ENCODE data around the gene GPC1.

The GPC1 gene

DNA sequence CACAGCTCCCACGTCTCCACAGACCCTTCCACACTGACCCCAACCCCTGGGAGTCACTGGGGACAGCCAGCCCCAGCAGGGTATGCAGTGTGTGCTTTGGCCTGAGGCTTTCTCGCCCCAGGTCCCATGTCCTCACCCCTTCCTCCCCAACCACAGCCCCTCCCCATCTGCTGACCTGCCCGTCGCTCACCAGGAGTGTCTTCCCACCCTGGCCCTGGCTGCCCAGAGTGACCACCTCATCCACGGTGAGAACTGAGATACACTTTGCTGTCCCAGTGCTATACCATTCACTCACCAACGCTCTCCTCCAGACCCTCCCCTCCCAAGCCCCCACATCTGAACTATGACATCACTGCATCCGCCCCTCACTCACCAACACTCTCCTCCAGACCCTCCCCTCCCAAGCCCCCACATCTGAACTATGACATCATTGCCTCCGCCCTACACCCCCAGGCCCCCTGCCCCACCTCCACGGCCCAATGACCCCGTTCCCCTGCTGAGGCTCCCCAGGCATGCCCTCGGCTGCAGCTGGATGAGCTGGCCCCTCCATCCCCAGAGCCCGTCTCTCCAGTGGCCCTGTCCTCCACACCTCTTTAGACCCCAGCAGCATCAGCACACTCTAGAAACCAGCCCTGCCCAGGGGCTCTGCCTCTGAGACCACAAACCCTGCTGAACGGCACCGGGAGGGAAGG lies 67.1 kb downstream of the GPC1 start:
- DNase-seq = peak; percentile 37

DNA sequence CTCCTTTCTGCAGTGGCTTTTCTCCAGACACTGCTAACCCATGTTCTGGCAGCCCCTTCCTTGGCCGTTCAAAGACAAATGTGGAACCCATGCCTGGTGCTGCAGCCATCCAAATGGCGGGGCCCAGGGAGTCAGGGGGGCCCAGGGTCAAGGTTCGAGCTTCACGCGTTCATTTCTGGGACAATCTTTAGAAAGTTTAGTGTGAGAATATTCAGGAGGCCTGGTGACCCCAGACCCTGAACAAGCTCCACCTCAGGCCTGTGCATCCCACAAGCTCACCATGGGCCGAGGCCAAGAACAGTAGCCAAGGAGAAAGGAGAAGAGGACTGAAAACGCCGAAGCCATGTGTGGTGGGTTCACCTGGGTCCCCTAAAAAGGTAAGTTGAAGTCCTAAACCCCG lies 67.9 kb downstream of the GPC1 start:
- peak; percentile 29 for DNase-seq

DNA sequence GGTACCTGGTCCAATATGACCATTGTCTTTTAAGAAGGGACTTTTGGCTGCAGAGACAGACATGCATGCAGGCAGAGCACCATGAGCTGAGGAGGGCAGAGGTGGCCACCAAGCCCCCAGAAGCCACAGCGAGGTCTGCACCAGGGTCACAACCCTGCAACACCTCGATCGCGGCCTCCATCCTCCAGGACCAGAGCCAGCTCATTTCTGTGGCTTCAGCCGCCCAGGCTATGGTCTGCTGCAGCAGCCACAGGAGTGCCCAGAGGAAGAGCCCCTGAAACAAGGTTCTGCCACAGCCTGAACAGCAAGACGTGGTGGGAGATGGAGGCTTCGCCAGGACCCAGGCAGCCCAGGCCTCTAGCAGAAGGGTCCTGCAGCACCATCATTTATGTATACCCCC lies 68.4 kb downstream of the GPC1 start:
- DNase-seq = no peak

DNA sequence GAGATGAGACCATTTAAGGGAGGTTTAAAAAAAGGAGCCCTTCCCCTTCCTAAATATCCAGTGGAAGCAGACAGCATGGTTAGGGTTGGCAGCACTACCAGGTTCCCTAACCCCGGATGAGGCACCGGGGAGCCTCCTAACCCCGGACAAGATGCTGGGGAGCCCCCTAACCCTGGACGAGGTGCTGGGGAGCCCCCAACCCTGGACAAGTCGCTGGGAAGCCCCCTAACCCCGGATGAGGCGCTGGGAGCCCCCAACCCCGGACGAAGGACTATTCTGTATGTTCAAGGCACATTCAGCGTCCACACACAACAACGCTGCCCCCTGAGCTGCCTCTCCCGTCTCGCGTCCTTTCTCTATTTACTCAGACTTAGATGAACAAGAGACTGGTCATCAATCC lies 70.4 kb downstream of the GPC1 start:
- peak; percentile 44 for DNase-seq

DNA sequence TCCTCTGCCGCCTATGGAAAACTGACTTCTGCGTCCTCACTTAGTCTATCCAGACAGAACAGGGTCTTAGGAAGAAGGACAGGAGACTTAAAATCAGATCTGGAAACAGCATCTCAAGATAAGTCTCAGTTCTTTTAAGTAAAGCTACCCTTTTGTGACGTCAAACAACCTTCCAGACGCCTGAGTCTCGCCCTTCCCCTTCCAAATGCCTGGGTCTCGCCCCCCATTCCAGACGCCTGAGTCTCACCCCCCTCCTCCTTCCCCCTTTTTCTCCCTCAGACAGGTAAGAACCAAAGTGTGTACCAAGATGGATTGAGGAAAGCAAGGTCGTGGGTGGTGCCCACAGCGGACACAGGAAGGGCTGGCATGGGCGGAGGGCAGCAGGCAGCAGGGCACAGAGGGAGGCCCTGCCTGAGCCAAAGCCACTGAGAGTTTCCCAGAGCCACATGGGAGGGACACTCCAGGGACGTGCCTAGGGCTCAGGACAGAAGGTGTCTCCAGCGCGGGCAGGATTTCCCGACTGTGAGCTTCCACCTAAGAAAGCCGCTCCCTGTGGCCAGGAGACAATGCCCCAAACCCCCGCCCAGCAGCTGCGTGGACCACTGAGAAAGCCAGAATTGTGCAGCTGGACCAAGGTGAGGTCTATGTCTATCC lies 71.1 kb downstream of the GPC1 start:
- DNase-seq = peak; percentile 43

DNA sequence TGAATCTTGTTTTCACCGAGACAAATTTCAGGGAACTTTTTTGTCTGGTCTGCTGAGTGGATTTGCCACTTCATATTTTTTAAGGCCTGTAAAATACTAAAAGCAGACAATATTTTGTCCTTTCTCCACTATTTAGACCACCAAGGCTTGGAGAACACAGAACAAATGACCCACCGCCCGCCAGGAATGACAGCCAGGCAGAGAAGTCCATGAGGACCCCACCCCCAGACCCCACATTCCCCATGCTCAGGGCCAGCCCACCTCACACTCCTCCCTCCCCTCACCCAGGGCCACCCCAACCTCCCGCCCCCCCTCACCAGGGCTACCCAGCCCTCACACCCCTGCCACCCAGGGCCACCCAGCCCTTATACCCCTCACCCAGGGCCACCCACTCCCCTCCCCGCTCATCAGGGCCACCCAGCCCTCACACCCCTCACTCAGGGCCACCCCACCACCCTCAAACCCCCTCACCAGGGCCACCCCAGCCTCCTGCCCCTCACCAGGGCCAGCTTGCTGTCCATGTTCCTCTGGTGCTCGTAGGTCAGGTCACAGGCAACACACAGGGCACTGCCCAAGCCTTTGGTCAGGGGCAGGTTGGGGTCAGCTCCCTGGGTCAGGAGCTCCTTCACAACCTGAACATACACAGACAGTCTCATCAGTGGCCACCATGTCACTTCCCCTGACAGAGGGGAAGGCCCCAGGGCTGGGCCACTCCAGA lies 71.8 kb downstream of the GPC1 start:
- DNase-seq = peak; percentile 38

DNA sequence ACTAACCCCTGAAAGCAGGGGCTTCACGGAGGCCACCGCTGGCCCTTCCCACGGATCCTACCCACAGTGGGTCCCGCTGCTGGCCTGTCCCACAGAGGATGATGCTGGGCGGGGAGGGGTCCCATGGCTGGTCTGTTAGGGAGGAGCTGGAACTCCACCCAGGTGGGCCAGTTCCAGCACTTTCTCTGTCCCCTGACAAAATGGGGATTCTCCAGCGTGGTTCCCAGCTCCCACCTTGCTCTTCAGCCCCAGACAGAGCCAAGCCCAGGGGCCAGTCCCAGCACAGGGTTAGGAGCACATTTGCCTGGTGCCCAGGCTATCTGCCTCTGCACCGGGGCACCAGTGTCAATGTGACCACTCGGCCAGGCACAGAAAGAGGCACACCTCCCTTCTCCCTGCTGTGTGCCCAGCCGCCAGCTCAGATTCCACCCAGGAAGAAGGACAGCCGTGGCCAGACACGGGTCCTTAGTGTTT lies 72.4 kb downstream of the GPC1 start:
- DNase-seq = peak; percentile 49

DNA sequence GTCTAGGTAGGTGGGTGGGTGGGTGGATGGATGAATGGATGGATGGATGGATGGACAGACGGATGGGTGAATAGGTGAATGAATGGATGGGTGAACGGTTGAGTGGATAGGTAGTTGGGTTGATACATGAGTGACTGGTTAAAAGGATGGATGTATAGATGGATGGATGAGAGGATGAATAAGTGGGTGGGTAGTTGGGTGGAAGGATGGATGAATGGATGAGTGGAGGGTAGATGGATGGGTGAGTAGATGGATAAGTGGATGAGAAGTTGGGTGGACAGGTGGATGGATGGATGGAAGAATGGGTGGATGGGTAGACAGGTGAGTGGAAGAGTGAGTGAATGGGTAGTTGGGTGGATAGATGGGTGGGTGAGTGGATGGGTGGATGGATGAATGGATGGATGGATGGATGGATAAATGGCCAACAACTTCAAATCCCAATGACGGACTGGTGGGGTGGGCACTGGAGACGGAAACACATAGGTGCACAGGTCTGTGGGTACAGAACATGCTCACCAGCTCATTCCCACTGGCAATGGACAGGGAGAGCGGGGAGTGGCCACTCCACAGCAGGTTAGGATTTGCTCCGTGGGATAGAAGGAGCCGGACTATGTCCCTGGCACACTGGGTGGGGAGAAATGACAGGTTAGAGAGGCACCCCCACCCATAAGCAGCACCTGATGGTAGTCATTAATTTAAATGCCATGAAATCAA lies 73.5 kb downstream of the GPC1 start:
- DNase-seq = no peak

DNA sequence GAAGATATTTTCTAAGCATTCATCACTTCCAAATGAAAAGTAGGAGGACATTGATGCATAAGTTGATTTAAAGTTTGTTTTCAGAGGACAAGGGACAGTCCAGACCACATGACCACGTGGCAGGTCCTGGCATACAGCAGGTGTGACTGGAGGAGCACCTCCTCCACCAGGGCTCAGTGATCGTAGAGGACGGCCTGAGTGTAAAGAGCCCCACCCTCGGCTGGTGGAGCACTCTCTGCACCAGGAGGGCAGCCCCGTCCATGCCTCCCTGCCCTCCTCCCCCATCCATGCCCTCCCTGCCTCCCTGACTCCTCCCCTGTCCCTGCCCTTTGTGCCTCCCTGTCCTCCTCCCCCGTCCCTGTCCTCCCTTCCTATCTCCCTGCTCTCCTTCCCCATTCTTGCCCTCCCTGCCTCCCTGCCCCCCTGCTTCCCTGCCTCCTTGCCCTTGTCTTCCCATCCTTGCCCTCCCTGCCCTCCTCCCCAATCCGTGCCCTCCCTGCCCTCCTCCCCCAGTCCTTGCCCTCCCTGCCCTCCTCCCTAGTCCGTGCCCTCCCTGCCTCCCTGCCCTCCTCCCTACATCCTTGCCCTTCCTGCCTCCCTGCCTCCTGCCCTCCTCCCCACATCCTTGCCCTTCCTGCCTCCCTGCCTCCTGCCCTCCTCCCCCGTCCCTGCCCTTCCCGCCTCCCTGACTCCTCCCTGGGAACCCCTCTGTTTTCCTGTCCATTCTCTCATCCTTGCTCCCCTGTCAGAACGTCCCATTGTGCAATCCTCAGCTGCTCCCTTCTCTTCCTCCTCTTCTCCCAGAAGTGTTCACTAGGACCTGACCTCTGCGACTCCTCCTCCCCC lies 74.4 kb downstream of the GPC1 start:
- peak; percentile 33 for DNase-seq

DNA sequence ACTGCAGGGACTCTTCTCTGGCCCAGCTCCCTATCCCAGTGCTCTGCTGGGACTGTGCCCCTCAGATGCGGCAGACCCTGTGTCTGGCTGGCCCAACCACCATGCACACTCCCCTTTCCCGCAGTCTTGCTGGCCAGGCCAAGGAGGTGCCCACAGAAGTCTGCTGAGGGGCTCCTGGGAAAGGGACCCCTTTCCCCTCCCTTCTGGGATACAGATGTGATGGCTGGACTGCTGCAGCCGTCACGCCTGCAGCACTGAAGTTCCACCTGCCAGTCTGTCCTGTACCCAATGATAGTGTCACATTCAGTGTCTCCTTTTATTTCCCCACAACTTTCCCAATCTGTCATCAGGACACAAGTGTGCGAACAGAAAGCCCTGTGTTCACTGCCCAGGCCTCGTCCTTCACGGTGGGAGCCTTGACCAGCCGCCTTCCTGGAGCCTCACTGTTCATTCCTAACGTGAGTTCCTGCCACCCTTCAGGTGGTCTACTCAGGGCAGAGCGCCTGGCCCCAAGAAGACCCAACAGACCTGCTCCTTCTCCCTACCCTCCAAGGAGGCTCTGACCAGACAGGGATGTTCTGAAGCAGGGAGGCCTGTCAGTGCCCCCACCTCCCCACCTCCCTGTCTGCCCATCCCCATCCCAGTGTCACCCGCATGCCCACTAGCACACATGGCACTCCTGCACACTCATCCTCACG lies 75.2 kb downstream of the GPC1 start:
- peak; percentile 44 for DNase-seq

DNA sequence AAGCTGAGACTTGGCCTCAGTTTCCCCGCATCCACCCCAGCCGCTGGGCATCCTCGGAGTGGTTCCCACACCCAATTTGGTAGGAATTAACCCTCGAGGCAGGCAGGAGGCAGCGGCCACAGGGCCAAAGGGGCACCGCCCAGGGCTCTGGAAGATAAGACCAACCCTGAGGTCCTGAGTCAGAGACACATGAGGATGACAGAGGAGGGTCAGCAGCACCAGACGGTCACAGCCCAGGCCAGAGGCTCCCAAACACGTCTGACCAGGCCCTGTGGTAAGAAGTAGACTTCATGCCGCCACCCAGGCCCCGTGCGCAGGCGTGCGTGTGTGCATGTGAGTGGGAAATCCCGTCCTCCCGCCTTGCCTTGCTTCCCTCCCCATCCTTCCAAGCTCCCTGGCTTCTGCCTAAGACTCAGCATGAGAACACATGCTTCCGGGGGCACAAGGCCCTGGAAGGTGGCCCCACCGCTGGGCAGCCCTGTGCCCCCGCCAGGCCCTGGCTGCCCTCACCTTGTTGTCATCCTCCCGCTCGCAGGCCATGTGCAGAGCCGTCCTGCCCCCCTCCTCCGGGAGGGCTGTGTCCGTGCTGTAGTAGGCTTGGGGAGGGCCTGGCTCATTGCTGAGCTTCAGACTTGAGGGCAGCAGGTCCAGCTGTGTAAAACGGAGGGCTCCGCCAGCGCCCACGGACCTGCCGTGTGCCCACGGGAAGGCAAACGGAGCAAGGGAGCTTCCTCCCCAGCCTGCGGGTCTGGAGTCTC lies 76.1 kb downstream of the GPC1 start:
- peak; percentile 50 for DNase-seq

DNA sequence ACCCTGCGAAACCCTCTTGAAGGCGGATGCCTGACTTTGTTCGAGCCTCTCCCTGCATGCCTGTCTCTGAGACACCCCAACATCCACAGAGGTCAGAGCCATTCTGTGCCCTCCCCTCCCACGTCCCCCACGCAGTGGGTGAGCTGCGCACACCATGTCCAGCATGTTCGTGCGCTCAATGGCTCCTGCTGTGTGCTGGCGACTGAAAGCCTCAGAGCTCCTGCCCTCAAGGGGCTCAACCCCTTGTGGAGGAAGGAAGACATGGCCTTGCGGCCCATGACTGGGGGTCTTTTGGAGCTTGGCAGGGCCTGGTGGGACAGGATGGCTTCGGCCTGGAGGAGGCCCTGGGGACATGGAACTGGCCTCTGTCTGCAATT lies 76.6 kb downstream of the GPC1 start:
- no peak for DNase-seq

DNA sequence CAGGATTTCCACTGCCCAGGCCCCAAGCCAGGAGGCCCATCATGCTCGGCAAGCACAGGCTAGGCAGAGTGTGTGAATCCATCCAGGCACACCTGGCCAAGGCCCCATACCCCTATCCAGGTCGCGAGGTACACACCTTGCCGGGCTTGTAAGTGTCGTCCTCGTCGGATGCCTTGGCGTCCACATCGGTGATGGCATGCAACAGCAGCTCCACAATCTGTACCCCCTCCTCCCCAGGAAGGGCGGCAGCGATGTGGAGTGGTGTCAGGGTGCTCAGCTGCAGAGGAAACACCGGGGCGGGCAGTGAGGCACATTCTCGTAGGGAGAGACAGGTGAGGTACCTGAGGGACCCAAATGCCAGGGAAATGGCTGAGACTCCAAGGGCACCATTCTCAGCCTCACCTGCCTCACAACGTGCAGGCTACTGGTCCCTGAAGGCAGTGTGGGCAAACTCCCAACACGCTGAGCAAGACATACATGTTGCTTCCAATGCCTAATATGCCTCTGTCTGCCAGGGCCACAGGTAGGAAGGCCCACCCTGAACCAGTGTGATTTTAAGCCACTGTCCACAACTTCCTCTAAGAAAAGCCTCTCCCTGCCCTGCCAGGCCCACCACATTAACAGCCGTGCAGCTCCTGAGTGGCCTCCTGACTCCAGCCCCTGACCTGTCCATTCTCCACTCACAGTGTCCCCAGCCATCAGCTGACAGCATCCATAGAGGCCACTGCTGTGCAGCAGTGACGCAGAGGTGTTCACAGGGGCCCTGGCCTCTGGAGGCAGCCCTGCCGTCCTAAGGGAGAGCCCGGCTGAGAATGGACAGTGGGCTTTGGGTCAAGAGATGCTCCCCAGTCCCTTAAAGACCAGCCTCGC lies 77.4 kb downstream of the GPC1 start:
- peak; percentile 34 for DNase-seq

DNA sequence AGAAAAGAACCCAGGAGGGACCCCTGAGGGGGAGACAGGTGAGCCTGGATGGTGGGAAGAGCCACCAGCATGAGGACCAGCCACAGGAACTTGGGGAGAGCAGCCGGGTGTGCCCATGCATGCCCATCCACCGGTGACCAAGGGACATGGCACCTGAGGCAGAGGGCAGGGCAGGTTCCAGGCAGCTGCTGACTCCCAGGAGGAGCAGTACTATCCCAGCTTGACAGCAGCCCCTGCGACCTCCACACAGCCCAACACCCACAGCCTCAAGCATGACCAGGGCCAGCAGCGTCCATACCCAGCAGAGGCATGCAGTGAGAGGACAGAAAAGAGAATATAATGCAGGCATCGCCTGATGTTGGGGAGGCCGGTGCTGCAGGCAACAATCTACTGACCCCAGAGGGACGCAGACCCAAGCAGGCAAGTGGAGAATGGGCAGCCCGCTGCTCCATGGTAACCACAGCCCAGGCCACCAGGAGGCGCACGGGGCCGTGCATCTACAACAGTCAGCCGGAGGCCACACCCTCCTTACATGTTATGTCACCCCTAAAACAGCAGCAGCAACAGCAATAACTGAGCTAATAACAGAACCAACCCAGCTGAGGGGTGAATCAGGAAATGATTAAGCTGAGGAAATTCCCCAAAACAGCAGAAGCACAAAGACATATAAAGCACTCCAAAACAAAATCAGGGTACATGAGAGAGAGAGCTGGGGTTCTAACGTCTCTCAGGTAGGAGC lies 78.3 kb downstream of the GPC1 start:
- peak; percentile 84 for DNase-seq

DNA sequence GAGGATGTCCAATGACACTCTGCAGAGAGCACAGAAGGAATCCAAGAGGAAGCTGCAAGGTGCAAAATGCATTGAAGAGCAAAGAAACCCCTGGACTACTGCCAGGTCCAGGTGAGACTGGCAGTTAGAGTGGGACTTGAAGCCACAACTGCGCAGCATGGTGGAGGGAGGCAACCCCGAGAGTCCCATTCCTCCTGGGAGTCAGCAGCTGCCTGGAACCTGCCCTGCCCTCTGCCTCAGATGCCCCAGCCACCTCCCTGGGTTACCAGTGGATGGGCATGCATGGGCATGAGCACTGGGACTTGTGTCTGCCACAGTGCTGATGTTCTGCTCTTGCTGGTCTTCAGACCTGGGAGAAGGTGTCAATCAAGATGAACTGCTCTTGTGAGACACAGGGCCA lies 79.2 kb downstream of the GPC1 start:
- DNase-seq = peak; percentile 42

DNA sequence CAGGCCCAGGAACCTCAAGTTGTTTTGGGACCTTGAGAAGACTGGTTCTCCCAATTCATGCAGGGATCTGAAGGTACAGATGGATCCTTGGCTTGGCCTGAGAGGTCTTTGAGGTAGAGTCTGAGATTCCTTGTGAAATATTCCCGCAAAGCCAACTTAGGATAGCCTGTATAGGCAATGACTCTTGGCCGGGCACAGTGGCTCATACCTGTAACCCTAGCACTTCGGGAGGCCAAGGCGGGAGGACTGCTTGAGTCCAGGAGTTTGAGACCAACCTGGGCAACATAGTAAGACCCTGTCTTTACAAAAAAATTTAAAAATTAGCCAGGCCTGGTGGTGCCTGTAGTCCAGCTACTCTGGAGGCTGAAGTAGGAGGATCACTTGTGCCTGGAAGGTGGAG lies 81.9 kb downstream of the GPC1 start:
- DNase-seq = no peak

All from islet precursor cell (in vitro differentiated cells).